CD4-positive, alpha-beta T cell treated with Interferon gamma for 1 hour (primary cell): ENCODE data around the gene KIFC3.
A peak's percentile ranks its signal among the peaks of the same experiment; 100 is the strongest.
"Not testable (repeated sequence)": the region's sequence is repeated elsewhere in the genome, so short reads cannot be mapped to it uniquely, and the experiment has no call there.

ENCODE experiments used
- DNase-seq: peaks from one replicate; pipeline ENCODE4 v3.0.0-alpha.2; 2020

The KIFC3 gene

GRCh38 chr16:57750796-57751538 lies 51.3 kb downstream of the KIFC3 start:
- DNase-seq, result no peak

GRCh38 chr16:57749856-57750452 lies 52.3 kb downstream of the KIFC3 start:
- DNase-seq, result no peak

GRCh38 chr16:57749101-57749692 lies 53.1 kb downstream of the KIFC3 start:
- DNase-seq, result no peak

- no peak for DNase-seq
Observed at GRCh38 chr16:57748596-57748995, 53.7 kb downstream of the KIFC3 start.

- no peak for DNase-seq
Observed at GRCh38 chr16:57747996-57748395, 54.3 kb downstream of the KIFC3 start.

- DNase-seq, result no peak
Observed at GRCh38 chr16:57747496-57747895, 54.8 kb downstream of the KIFC3 start.

- DNase-seq, result no peak
Observed at GRCh38 chr16:57747091-57747490, 55.2 kb downstream of the KIFC3 start.

- DNase-seq, result not testable (repeated sequence)
Observed at GRCh38 chr16:57746316-57746715, 56.0 kb downstream of the KIFC3 start.

- DNase-seq, result no peak
Observed at GRCh38 chr16:57745768-57746167, 56.5 kb downstream of the KIFC3 start.

- DNase-seq, result no peak
Observed at GRCh38 chr16:57744642-57744903, 57.7 kb downstream of the KIFC3 start.

GRCh38 chr16:57743886-57744641 lies 58.2 kb downstream of the KIFC3 start:
- DNase-seq, result no peak

- DNase-seq, result no peak
Observed at GRCh38 chr16:57743458-57743857, 58.8 kb downstream of the KIFC3 start.

- DNase-seq, result no peak
Observed at GRCh38 chr16:57742543-57742942, 59.7 kb downstream of the KIFC3 start.

- no peak for DNase-seq
Observed at GRCh38 chr16:57741660-57742191, 60.6 kb downstream of the KIFC3 start.

GRCh38 chr16:57740423-57741071 lies 61.7 kb downstream of the KIFC3 start:
- DNase-seq, result no peak

- DNase-seq, result no peak
Observed at GRCh38 chr16:57739756-57740422, 62.4 kb downstream of the KIFC3 start.

- no peak for DNase-seq
Observed at GRCh38 chr16:57738844-57739243, 63.4 kb downstream of the KIFC3 start.

GRCh38 chr16:57736419-57737351 lies 65.6 kb downstream of the KIFC3 start:
- no peak for DNase-seq

- no peak for DNase-seq
Observed at GRCh38 chr16:57735755-57736418, 66.4 kb downstream of the KIFC3 start, which contains the start of gene KATNB1. TSS of gene KATNB1 (plus strand) at chr16:57735770. CDS start at chr16:57737244, 1,474 bp downstream.

- DNase-seq, result peak; percentile 99
Observed at GRCh38 chr16:57734925-57735754, 67.2 kb downstream of the KIFC3 start.
